ENCODE measurements around the gene PNMA6E. TPM values are rescaled to one million over a fixed set of nuclear protein-coding genes. Genes with fewer than 3 reads are reported as not detected.

Gene PNMA6E
- total RNA-seq, 5 donors from 2014 or later (not counting 1 experiment from before 2014, with no cell fraction given): not detected

GRCh38 chrX:153351981-153352380 lies 49.2 kb downstream of the PNMA6E start:
- Mint-ChIP-seq H3K36me3 (peaks cover 15% of the 10 kb centered on the region), H3K27me3 (peaks cover 0 to 14% of the 10 kb centered on the region in 2 donors), H3K4me1 (peaks cover 0 to 6% (median 0%) of the 10 kb centered on the region in 3 donors), H3K27ac (no peak overlapping the region), H3K4me3 (no peak overlapping the region), H3K9me3 (no peaks in the 10 kb centered on the region)
- no peak for DNase-seq
- ChIA-PET POLR2A (no interaction called here), CTCF (interaction anchor here in 1 of 2 donors (0.7 kb wide), 1 partner anchor 48 kb away, joined by 3 read pairs; no protein-coding TSS in a partner anchor)
- no peaks in the 10 kb centered on the region for H3K4me1 ChIP-seq (ENCODE audit: control insufficient read depth in 1 of 2, extremely low read depth in 1 of 2, insufficient read depth in 2 of 2, low read length in 2 of 2)
- H3K4me3 ChIP-seq (ENCODE audit: control insufficient read depth in 1 of 2, extremely low read depth in 1 of 2, low read length in 1 of 2): no peak overlapping the region
- ATAC-seq (replicated peaks in 1 of 4): no peak
- H3K9me3 ChIP-seq: no peaks in the 10 kb centered on the region
- H3K27ac ChIP-seq (ENCODE audit: low read length): no peak overlapping the region
- H3K36me3 ChIP-seq (ENCODE audit: control insufficient read depth in 2 of 2, extremely low read depth in 1 of 2, insufficient read depth in 1 of 2, low read length in 1 of 2): peaks cover 6 to 10% of the 10 kb centered on the region in 2 donors
- 88% methylated on average over 6 of the region's 8 CpGs for WGBS (ENCODE audit: insufficient coverage)
- no peaks in the 10 kb centered on the region for H3K27me3 ChIP-seq (replicated peaks in 1 of 2; ENCODE audit: control insufficient read depth in 2 of 2, extremely low read depth in 1 of 2, insufficient read depth in 2 of 2, low read length in 1 of 2)

- Mint-ChIP-seq H3K27ac (no peak overlapping the region), H3K4me3 (no peak overlapping the region), H3K4me1 (peaks cover 0 to 9% (median under 1%) of the 10 kb centered on the region in 3 donors), H3K36me3 (peaks cover 22% of the 10 kb centered on the region), H3K9me3 (no peaks in the 10 kb centered on the region), H3K27me3 (peaks cover 0 to 14% of the 10 kb centered on the region in 2 donors)
- Histone ChIP-seq H3K4me1 (ENCODE audit: control insufficient read depth in 1 of 2, extremely low read depth in 1 of 2, insufficient read depth in 2 of 2, low read length in 2 of 2) (no peaks in the 10 kb centered on the region), H3K27ac (ENCODE audit: low read length) (no peak overlapping the region), H3K36me3 (ENCODE audit: control insufficient read depth in 2 of 2, extremely low read depth in 1 of 2, insufficient read depth in 1 of 2, low read length in 1 of 2) (peaks cover 10 to 11% of the 10 kb centered on the region in 2 donors), H3K9me3 (no peaks in the 10 kb centered on the region), H3K4me3 (ENCODE audit: control insufficient read depth in 1 of 2, extremely low read depth in 1 of 2, low read length in 1 of 2) (no peak overlapping the region), H3K27me3 (replicated peaks in 1 of 2; ENCODE audit: control insufficient read depth in 2 of 2, extremely low read depth in 1 of 2, insufficient read depth in 2 of 2, low read length in 1 of 2) (no peaks in the 10 kb centered on the region)
- POLR2A ChIA-PET: no interaction called here
- CTCF ChIA-PET: no interaction called here
- DNase-seq (no peak), ATAC-seq (replicated peaks in 1 of 4) (no peak)
- WGBS (ENCODE audit: insufficient coverage): no CpG with 5 or more reads among the region's 5 CpGs
Measured at GRCh38 chrX:153349952-153350351, 51.2 kb downstream of the PNMA6E start.

- 80% methylated on average over 2 of the region's 8 CpGs for WGBS (ENCODE audit: insufficient coverage)
- ATAC-seq (replicated peaks in 1 of 4) (no peak), DNase-seq (no peak)
- peaks cover 9 to 24% (median 11%) of the 10 kb centered on the region in 3 donors for H3K4me1 Mint-ChIP-seq
- H3K27ac Mint-ChIP-seq: no peak overlapping the region
- H3K9me3 ChIP-seq: no peaks in the 10 kb centered on the region
- no peak overlapping the region for H3K4me3 ChIP-seq (ENCODE audit: control insufficient read depth in 1 of 2, extremely low read depth in 1 of 2, low read length in 1 of 2)
- H3K4me3 Mint-ChIP-seq: no peak overlapping the region
- H3K36me3 ChIP-seq (ENCODE audit: control insufficient read depth in 2 of 2, extremely low read depth in 1 of 2, insufficient read depth in 1 of 2, low read length in 1 of 2): peaks cover 13 to 21% of the 10 kb centered on the region in 2 donors
- H3K27me3 Mint-ChIP-seq: peaks cover 0 to 5% of the 10 kb centered on the region in 2 donors
- H3K27ac ChIP-seq (ENCODE audit: low read length): no peak overlapping the region
- H3K36me3 Mint-ChIP-seq: peaks cover 25% of the 10 kb centered on the region
- H3K4me1 ChIP-seq (ENCODE audit: control insufficient read depth in 1 of 2, extremely low read depth in 1 of 2, insufficient read depth in 2 of 2, low read length in 2 of 2): peaks cover 7 to 9% of the 10 kb centered on the region in 2 experiments
- H3K27me3 ChIP-seq (replicated peaks in 1 of 2; ENCODE audit: control insufficient read depth in 2 of 2, extremely low read depth in 1 of 2, insufficient read depth in 2 of 2, low read length in 1 of 2): no peaks in the 10 kb centered on the region
- POLR2A ChIA-PET: no interaction called here
- CTCF ChIA-PET: no interaction called here
- H3K9me3 Mint-ChIP-seq: no peaks in the 10 kb centered on the region
Measured at GRCh38 chrX:153348421-153348820, 52.7 kb downstream of the PNMA6E start.

- Histone ChIP-seq H3K36me3 (ENCODE audit: control insufficient read depth in 2 of 2, extremely low read depth in 1 of 2, insufficient read depth in 1 of 2, low read length in 1 of 2) (peaks cover 13 to 21% of the 10 kb centered on the region in 2 donors), H3K4me3 (ENCODE audit: control insufficient read depth in 1 of 2, extremely low read depth in 1 of 2, low read length in 1 of 2) (no peak overlapping the region), H3K27ac (ENCODE audit: low read length) (no peak overlapping the region), H3K27me3 (replicated peaks in 1 of 2; ENCODE audit: control insufficient read depth in 2 of 2, extremely low read depth in 1 of 2, insufficient read depth in 2 of 2, low read length in 1 of 2) (no peaks in the 10 kb centered on the region), H3K9me3 (no peaks in the 10 kb centered on the region), H3K4me1 (ENCODE audit: control insufficient read depth in 1 of 2, extremely low read depth in 1 of 2, insufficient read depth in 2 of 2, low read length in 2 of 2) (peaks cover 11 to 13% of the 10 kb centered on the region in 2 experiments)
- peaks cover 0 to 5% of the 10 kb centered on the region in 2 donors for H3K27me3 Mint-ChIP-seq
- ATAC-seq (replicated peaks in 1 of 4) (no peak), DNase-seq (no peak)
- peaks cover 26% of the 10 kb centered on the region for H3K36me3 Mint-ChIP-seq
- H3K4me3 Mint-ChIP-seq: no peak overlapping the region
- H3K9me3 Mint-ChIP-seq: no peaks in the 10 kb centered on the region
- ChIA-PET POLR2A (no interaction called here), CTCF (no interaction called here)
- WGBS (ENCODE audit: insufficient coverage): 91% methylated on average over 7 of the region's 38 CpGs
- peaks cover 16 to 33% (median 20%) of the 10 kb centered on the region in 3 donors for H3K4me1 Mint-ChIP-seq
- H3K27ac Mint-ChIP-seq: no peak overlapping the region
Measured at GRCh38 chrX:153347530-153347929, 53.6 kb downstream of the PNMA6E start.

Other genes starting within 250 kb of the PNMA6E start
- gene MAGEA1, start 222.1 kb downstream of the PNMA6E start, total RNA-seq: not detected
- not detected for gene PNMA6F, start 79.6 kb downstream of the PNMA6E start, total RNA-seq
- gene ZNF275, start 67.2 kb downstream of the PNMA6E start, total RNA-seq: 10 to 100 TPM; 14.4 to 17.6 (median 17.0) TPM
- gene ZFP92, start 10.1 kb upstream of the PNMA6E start, total RNA-seq: 1 to 10 TPM in 3 of 5 donors, under 1 TPM in 2; 0.60 to 1.4 (median 1.2) TPM
- 1 to 10 TPM; 2.4 to 6.3 (median 5.4) TPM for gene TREX2, start 44.7 kb upstream of the PNMA6E start, total RNA-seq
- gene HAUS7, start 69.2 kb upstream of the PNMA6E start, total RNA-seq: 10 to 100 TPM; 30.7 to 58.4 (median 48.6) TPM
- under 1 TPM in 3 of 5 donors, not detected in 2; 0.25 to 0.70 (median 0.30) TPM for gene BGN, start 93.6 kb upstream of the PNMA6E start, total RNA-seq
- under 1 TPM in 1 of 5 donors, not detected in 4; 0.13 TPM for gene ATP2B3, start 116.3 kb upstream of the PNMA6E start, total RNA-seq
- gene CCNQ, start 197.8 kb upstream of the PNMA6E start, total RNA-seq: 10 to 100 TPM; 12.5 to 29.8 (median 25.5) TPM
- gene DUSP9, start 245.9 kb upstream of the PNMA6E start, total RNA-seq: under 1 TPM in 2 of 5 donors, not detected in 3; 0.13 to 0.19 TPM

Data from T-cell (primary cell).